Chondrocyte (in vitro differentiated cells): ENCODE data around the gene MAP3K5. TPM values are rescaled to one million over a fixed set of nuclear protein-coding genes. Genes with fewer than 3 reads are reported as not detected.

Source experiments
- DNase-seq: peaks from one replicate; pipeline ENCODE4 v3.0.0; 2021; ENCODE audit warnings: mixed read lengths, low spot score
- H3K27ac Mint-ChIP-seq: one replicate; pipeline ENCODE4 v1.8.0; 2021; ENCODE audit warnings: mild to moderate bottlenecking, moderate library complexity, mixed read lengths; ENCODE audit not compliant: unreplicated experiment
- H3K27me3 Mint-ChIP-seq: 2 replicates; pipeline ENCODE4 v1.8.0; 2021; ENCODE audit warnings: low read depth, mixed read lengths
- H3K36me3 Mint-ChIP-seq: 2 replicates; pipeline ENCODE4 v1.8.0; 2021; ENCODE audit warnings: low read depth, mixed read lengths
- H3K4me1 Mint-ChIP-seq: 2 replicates; pipeline ENCODE4 v1.8.0; 2021; ENCODE audit warnings: low read depth, mild to moderate bottlenecking, mixed read lengths
- H3K4me3 Mint-ChIP-seq: one replicate; pipeline ENCODE4 v1.8.0; 2021; ENCODE audit warnings: mild to moderate bottlenecking, moderate library complexity, mixed read lengths; ENCODE audit not compliant: unreplicated experiment
- H3K9me3 Mint-ChIP-seq: 2 replicates; pipeline ENCODE4 v1.8.0; 2021; ENCODE audit warnings: low read depth, mixed read lengths
- total RNA-seq: library from RNA; stranded (reverse); gene quantifications from 3 replicates; pipeline ENCODE4 v1.2.1, GENCODE V29; 2021
- TF ChIP-seq, protein P1 (sequence below): fragments of 200-600 bp; sonication (generic); IDR thresholded peaks from 2 replicates; pipeline ENCODE4 v1.5.0; 2021; ENCODE audit warnings: antibody characterized with exemption, mild to moderate bottlenecking, moderate library complexity

Gene MAP3K5
- total RNA-seq, 1 donor from 2014 or later = 4.6 TPM

DNA sequence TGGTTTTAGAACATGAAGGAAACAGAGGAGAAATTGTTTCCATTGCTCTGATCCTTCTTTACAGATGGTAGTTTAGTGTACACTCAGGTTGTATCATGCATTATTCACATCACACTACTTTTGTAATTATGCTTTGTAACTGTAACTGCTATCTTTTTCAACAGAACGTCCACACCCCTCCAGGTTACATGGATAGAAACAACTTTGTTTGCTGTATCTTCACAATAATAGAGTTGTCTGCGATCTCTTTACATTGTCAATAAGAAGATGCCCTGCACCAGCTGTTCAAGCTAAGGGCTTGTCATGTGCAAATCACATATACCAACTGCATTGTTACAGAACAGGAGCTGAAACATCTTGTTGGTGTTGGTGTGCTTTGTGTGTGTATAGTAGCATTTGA, 174.2 kb downstream of the MAP3K5 start:
- TF ChIP-seq, protein P1, sequence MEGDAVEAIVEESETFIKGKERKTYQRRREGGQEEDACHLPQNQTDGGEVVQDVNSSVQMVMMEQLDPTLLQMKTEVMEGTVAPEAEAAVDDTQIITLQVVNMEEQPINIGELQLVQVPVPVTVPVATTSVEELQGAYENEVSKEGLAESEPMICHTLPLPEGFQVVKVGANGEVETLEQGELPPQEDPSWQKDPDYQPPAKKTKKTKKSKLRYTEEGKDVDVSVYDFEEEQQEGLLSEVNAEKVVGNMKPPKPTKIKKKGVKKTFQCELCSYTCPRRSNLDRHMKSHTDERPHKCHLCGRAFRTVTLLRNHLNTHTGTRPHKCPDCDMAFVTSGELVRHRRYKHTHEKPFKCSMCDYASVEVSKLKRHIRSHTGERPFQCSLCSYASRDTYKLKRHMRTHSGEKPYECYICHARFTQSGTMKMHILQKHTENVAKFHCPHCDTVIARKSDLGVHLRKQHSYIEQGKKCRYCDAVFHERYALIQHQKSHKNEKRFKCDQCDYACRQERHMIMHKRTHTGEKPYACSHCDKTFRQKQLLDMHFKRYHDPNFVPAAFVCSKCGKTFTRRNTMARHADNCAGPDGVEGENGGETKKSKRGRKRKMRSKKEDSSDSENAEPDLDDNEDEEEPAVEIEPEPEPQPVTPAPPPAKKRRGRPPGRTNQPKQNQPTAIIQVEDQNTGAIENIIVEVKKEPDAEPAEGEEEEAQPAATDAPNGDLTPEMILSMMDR = no peak
- H3K9me3 Mint-ChIP-seq = no peaks in the 10 kb centered on the region
- no peak for DNase-seq
- H3K4me1 Mint-ChIP-seq = peaks cover 10% of the 10 kb centered on the region
- H3K36me3 Mint-ChIP-seq = peaks cover 4% of the 10 kb centered on the region
- H3K27me3 Mint-ChIP-seq = no peaks in the 10 kb centered on the region
- no peak overlapping the region for H3K27ac Mint-ChIP-seq
- H3K4me3 Mint-ChIP-seq = no peak overlapping the region

GRCh38 chr6:136616527-136616926, 175.8 kb downstream of the MAP3K5 start:
- Mint-ChIP-seq H3K27ac (no peak overlapping the region), H3K9me3 (no peaks in the 10 kb centered on the region), H3K27me3 (no peaks in the 10 kb centered on the region), H3K4me1 (peaks cover 16% of the 10 kb centered on the region), H3K36me3 (peaks cover 1% of the 10 kb centered on the region), H3K4me3 (no peak overlapping the region)
- DNase-seq = no peak
- TF ChIP-seq, protein P1 = no peak

DNA sequence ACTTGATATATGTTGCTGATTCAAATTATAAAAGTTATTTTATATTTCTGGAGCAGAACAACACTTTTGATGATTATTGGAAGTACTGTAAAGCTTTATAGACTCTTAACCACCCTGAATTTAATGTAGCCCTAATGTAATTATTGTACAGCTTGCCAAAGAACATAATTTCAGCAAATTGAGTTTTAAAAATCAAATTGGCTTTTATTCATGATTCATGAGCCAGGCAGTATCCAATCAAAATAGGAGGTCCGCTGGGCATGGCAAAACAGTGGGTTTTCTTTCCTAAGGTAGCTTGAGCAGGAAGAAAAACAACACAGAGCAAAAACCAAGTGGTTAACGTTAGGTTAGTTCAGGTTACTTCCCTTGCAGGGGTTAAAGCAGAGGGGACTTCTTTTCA, 177.3 kb downstream of the MAP3K5 start:
- Mint-ChIP-seq H3K4me3 (no peak overlapping the region), H3K9me3 (no peaks in the 10 kb centered on the region), H3K4me1 (peaks cover 29% of the 10 kb centered on the region), H3K27me3 (no peaks in the 10 kb centered on the region), H3K27ac (no peak overlapping the region), H3K36me3 (peaks cover 1% of the 10 kb centered on the region)
- DNase-seq = no peak
- TF ChIP-seq, protein P1 = no peak

- no peaks in the 10 kb centered on the region for H3K9me3 Mint-ChIP-seq
- H3K27ac Mint-ChIP-seq = no peak overlapping the region
- H3K27me3 Mint-ChIP-seq = no peaks in the 10 kb centered on the region
- TF ChIP-seq, protein P1 = no peak
- H3K4me1 Mint-ChIP-seq = peaks cover 35% of the 10 kb centered on the region
- no peak for DNase-seq
- peaks cover under 1% of the 10 kb centered on the region for H3K36me3 Mint-ChIP-seq
- no peak overlapping the region for H3K4me3 Mint-ChIP-seq
Observed at GRCh38 chr6:136614350-136614749, 177.9 kb downstream of the MAP3K5 start.

DNA sequence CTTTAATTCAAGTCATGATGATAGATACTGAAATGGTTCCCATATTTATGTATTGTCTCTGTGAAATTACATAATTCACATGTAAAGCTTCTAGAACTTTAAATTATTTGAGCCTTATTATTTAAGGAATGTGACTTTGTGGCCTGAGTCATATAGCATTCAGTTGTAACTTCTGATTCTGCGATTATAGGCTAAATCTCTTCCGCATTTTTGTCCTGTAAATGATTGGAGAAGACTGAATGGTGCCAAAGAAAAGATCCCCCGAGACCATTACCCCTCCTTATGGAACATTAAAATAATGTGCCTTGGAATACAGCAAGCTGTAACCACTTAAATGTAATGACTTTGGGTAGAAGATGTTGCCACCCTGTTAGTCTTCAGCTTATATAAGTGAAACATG, 178.8 kb downstream of the MAP3K5 start:
- no peak for DNase-seq
- Mint-ChIP-seq H3K4me1 (peaks cover 44% of the 10 kb centered on the region), H3K4me3 (no peak overlapping the region)

More for the DNA sequence above, 178.8 kb downstream of the MAP3K5 start:
- TF ChIP-seq, protein P1 = no peak
- peak overlapping the region; percentile 81 for H3K27ac Mint-ChIP-seq
- no peaks in the 10 kb centered on the region for H3K36me3 Mint-ChIP-seq
- H3K9me3 Mint-ChIP-seq = no peaks in the 10 kb centered on the region
- no peaks in the 10 kb centered on the region for H3K27me3 Mint-ChIP-seq
